GM19238 (cell line): ENCODE measurements around the gene SYNGR3.
A peak's percentile ranks its signal among the peaks of the same experiment; 100 is the strongest.
"Not testable (repeated sequence)": the region's sequence is repeated elsewhere in the genome, so short reads cannot be mapped to it uniquely, and the experiment has no call there.

Experiments used
- DNase-seq: peaks from one replicate; pipeline ENCODE4 v3.0.0; 2011; ENCODE audit warnings: low spot score; ENCODE audit not compliant: insufficient read length

The SYNGR3 gene

DNA sequence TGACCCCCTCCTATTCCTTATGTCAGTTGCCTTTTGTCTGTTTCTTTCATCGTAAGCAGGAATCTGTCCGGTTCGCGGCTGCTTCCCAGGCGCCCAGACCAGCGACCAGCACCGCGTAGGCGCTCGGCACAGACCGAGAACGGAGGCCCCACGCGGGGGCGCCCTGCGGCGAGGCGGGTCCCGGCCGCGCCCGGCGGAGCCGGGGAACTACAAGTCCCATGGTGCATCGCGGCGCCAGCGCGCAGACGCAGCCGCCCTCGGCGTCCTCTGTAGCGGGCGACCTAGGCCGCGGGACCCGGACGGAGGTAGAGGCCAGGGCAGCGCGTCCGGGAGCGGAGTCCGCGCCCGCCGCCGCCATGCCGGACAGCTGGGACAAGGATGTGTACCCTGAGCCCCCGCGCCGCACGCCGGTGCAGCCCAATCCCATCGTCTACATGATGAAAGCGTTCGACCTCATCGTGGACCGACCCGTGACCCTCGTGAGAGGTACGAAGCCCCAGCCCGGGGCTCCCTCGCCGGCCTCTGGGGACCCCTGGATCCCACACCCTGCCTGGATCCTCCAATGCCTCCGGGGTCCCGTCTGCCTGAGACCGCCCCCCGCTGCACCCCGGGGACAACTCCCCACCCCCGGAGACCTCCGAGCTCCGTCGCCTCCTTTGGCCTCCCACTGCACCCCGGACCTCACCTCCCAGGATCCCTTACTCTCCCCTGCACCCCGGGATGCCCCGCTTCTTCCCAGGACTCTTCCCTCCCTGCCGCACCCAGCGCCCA is 30.3 kb upstream of the SYNGR3 start, which contains the start of gene NDUFB10:
TSS of gene NDUFB10 (plus strand) at position 270 of the 771 bp plus-strand sequence. CDS start at position 357, 87 bp downstream.
- peak; percentile 89 for DNase-seq

DNA sequence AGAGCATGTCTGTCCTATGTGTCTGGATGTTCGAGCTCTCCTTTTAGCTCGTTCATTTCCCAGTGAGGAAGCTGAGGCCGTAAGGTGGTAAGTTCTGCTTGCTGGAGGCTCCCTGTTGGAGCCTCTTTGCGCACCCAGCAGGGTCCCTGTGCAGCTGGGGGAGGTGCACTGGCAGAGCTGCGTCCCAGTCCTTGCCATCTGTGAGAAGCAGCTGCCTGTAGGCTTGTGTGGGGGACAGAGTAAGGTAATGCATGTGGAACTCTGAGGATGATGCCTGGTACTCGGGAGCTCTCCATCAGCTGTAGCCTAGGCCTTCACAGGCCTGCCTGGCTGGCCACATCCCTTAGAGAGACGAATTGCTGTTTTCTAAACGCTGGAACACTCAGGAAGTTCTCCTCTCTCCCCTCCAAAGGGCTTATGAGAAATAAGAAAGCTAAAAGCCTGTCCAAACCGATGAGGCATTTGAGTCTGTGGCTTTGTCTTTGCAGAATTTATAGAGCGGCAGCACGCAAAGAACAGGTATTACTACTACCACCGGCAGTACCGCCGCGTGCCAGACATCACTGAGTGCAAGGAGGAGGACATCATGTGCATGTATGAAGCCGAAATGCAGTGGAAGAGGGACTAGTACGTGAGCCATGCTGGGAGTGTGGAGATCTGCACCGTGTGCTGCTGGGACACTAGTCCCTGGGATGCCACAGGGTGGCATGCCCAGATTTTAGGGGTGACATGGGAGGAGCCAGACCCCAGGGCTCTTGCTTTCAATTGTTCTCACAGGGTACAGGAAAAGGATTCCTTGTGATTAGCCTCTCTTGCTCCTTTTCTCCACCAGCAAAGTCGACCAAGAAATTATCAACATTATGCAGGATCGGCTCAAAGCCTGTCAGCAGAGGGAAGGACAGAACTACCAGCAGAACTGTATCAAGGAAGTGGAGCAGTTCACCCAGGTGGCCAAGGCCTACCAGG is 28.8 kb upstream of the SYNGR3 start:
- no peak for DNase-seq

DNA sequence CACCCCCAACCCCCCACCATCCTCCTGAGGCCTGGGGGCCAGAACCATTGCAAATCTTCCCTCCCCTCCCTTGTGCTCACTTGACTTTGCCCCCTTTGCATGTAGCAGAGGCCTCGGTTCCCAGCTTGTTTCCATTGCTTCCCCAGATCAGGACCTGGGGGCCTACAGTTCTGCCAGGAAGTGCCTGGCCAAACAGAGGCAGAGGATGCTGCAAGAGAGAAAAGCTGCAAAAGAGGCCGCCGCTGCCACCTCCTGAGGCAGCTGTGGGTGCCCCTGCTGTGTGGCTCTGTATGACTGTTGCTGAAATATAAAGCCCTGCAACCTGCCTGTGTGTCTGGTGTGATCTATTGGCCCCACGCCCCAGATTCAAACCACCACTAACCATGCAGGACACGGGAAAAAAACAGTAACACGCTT is 28.1 kb upstream of the SYNGR3 start:
- DNase-seq: no peak

DNA sequence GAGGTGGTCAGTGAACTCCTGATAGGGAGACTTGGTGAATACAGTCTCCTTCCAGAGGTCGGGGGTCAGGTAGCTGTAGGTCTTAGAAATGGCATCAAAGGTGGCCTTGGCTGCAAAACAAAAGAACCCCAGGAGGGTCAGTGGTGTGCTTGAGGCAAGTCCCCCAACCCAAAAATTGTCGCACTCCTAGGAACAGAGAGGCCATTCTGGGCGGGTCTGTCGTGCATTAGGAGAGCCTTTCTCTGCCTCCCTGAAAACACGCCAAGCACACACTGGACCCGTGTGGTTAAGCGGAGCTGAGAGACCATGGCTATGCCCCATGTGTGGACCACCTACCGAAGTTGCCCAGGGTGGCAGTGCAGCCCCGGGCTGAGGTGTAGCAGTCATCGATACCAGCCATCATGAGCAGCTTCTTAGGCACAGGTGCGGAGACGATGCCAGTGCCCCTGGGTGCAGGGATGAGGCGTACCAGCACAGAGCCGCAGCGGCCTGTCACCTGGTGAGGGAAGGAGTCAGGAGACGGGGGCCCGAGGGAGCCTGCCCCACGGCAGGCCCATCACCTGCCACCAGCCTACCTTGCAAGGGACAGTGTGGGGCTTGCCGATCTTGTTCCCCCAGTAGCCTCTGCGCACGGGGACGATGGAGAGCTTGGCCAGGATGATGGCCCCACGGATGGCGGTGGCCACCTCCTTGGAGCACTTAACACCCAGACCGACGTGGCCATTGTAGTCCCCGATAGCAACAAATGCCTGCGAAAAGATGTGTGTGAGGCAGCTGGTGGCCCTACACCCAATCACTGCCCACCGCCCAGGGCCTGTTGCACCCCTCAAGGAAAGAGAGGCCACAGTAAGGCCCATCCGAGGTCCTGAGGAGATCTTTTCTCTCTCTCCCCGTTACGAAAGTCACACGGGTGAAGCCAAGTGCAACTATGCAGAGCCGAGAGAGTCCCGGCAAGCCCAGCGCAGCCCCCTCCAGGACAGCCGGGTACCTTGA is 27.3 kb upstream of the SYNGR3 start:
- DNase-seq: not testable (repeated sequence)

DNA sequence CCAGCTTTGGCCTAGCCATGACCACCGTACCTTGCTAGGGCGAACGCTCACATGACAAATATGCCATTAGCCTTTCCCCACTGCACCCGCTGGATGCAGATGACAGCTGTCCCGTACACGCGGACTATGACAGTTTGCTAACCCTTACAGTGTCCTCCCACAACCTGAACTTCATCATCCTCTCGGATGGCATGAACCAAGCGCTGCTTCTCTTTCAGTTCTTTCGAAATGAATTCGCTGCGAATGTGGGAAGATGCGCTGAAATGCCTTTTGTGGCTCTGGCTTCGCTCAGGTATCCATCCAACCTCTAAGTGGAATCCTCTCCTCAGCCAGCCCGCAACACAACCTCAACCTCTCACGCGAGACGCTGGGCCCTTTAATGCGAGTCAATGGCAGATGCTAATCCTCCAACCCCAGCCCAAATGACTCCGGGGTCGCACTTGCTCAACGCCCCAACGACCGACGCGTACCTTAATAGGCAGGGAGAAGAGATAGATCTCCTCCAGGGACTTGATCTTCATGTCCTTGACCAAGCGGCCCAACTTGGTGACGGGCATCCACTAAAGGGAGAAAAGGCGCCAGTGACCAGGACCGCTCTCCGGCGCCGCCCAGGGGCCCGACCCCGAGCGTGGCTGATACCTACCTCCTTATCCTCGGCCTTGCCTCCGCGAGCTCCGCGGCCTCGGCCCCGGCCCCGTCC is 25.8 kb upstream of the SYNGR3 start:
- DNase-seq: no peak

DNA sequence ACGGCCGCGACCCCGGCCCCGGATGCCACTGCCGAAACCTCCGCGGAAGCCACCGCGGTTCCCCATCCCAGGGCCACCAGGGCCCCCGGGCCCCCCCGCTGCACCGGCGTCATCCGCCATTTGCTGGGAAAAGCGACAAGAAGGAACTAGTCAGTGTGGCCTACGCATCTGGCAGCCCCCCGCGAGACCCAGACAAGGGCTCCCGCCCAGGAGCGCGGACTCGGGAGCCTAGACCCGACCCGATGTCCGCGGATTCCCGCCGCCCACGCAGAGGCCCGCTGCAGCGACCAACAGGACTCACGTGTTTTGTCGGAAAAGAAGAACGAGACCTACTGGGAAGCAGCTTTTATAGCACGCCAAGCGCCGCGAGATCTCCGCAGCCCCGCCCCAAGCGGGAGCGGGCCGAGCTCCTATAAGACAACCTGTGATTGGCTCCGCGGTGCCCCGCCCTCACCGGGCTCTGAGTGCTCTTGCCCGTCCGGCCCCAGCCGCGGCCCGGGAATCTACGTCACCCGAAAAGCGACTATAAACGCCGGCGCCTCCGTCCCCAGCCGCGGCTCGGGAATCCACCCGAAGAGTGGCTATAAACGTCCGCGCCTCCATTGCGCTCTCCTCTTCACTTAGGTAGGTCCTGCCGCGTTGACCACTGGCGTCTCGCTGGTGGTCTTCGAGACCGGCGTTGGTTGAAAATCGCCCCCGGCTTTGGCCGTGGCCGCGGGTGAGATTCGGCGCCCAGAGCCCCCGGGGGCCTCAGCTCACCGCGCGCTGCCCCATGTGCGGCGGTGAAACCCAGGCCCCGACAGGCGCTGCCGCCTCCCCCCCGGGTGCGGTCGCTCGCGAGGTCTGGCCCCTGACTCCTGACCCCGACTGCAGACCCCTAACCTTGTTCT is 25.0 kb upstream of the SYNGR3 start, which contains the start of gene RPS2:
TSS of gene RPS2 (minus strand) at position 321 of the 890 bp plus-strand sequence. CDS start at position 120, 201 bp downstream.
- DNase-seq: peak; percentile 100

DNA sequence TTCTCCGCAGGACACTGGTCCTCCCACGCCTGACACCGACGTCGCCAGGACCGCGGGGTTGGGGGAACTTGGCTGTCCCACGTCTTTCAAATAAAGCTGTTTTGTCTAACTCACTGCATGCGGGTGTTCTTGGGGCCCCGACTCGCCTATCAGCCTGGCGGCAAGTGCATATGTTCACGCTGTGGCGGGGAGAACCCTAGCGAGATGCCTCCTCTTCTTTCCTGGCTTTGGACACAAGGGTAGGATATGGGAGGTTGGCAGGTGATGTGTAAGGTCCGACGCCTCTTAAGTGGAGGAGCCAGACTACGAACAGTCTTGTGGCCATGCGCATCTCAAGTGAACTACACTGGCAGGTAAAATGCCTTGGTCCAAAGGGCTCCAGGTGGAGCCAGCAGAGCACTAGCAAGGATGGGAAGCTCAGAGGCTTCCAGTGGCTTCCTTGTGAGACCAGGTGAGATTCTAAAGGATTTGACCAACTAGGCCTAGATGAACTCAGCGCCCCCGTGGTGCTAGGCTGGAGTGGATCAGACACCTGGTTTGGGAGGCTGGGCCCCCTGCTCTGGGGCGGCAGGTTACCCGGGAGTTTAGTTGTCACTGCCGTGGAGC is 24.3 kb upstream of the SYNGR3 start:
- no peak for DNase-seq

DNA sequence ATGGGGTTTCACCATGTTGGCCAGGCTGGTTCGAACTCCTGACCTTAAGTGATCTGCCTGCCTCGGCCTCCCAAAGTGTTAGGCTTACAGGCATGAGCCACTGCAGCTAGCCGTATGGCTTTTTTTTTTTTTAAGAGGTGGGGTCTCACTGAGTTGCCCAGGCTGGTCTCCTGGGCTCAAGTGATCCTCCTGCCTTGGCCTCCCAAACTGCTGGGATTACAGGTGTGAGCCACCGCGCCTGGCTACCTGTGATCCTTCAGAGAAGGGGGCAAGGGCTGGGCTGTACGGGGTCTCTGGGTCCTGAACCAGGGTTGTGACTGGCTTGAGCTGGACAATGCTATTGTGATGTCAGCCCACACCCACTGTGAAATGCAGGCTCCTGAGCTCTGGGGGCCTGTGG is 23.3 kb upstream of the SYNGR3 start, which contains the start of gene RNF151:
TSS of gene RNF151 (plus strand) at position 397 of the 400 bp plus-strand sequence. CDS start 26 bp downstream, outside the sequence.
- DNase-seq: no peak

DNA sequence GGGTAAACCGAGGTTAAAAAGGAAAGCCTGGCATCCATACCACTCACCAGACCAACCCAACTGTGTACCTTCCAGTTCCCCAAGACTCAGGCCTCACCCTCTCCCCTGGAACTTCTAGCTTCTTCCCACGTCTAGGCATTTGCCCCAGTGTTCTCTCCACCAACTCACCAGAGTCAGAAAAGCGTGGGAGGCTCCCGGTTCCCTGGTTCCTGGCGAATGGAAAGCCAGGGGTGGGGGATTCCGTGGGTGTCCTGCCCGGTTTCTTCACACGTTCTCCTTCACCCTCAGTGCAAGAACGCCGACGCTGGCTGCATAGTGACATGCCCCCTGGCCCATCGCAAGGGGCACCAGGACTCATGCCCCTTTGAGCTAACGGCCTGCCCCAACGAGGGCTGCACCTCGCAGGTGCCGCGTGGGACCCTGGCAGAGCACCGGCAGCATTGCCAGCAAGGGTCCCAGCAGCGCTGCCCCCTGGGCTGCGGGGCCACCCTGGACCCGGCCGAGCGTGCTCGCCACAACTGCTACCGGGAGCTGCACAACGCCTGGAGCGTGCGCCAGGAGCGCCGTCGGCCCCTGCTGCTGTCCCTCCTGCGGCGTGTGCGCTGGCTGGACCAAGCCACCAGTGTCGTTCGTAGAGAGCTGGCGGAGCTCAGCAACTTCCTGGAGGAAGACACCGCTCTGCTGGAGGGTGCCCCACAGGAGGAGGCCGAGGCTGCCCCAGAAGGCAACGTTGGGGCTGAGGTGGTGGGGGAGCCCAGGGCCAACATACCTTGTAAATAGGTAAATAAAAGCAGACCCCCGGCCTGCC is 21.4 kb upstream of the SYNGR3 start:
- DNase-seq: no peak

DNA sequence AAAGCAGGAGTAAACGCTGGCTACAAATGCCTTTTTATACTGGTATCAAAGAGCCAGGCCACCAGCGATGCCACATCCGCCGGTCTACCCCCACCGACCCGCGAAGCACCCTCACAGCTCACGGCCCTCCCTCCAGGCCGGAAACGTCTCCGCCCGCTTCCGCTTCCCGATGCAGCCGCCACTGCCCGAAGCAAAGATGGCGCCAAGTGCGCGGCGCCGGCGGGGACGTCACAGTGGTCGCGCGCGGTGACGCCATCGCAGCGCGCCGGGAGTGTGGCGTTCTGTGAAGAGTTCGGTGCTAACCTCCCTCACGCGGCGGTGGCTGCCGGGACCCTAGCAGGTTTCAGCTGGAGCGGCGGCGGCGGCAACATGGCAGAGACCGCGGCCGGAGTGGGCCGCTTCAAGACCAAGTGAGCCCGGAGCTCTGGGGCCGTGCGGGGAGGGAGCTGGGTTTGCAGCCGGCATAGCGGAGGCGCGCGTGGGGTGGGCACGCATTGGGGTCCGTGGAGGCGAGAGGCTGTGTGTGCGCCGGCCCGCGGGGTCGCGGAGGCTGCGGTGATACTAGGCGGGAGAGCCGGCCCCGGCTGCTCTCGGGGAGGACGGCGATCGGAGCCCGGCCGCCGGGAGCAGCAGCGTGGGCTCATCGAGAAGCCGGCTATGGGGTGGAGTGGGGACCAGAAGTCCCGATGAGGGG is 17.8 kb upstream of the SYNGR3 start, which contains the start of gene TBL3:
TSS of gene TBL3 (plus strand) at position 258 of the 694 bp plus-strand sequence. CDS start at position 370, 112 bp downstream.
- DNase-seq: peak; percentile 100

DNA sequence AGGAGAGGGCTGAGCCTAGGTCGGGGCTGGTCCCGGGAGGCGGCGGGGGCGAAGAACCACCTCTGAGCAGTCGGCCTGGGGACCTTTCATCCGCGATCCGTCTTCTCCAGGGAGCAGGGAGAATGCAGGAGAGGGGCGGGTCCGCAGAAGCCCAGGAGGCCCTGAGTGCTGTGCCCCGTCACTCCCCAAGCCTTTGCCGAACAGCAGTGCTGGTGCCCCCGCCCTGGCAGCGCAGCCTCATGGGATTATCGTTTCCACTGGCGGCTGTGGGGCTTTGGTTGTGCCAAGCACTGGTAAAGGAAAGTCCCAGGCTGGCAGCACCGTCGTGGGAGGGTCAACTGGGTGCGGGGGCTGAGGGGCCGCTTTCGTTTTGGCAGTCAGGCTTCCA is 17.3 kb upstream of the SYNGR3 start:
- no peak for DNase-seq

DNA sequence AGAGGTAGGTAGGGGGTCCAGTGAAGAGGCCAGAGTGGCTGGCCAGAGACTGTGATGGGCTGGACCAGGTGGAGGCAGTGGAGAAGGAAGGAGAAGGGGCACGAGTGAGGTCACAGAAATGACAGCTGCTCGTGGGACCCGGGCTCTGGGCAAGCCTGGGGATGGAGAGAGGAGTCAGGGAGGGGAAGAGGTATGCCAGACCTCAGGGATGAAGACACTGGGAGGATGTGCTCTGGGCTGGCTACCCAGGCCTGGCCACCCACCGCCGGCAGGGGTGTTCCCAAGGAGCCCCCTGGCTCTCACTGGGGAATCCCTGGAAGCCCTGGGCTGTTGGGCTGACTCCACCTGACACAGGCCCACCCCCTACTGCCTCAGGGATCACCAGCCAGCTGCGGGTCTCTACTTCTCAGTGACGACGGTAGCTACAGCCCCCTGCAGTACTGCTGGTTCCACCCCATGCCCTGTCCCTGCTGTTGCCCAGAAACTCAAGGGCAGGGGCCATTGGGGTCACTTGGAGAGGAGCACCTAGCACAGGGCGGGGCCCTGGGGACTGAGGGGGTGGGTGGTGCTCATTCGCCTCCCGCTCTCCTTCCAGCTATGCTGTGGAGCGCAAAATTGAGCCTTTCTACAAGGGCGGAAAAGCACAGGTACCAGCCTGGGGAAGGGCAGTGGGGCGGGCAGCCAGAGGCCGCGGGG is 16.2 kb upstream of the SYNGR3 start:
- no peak for DNase-seq

DNA sequence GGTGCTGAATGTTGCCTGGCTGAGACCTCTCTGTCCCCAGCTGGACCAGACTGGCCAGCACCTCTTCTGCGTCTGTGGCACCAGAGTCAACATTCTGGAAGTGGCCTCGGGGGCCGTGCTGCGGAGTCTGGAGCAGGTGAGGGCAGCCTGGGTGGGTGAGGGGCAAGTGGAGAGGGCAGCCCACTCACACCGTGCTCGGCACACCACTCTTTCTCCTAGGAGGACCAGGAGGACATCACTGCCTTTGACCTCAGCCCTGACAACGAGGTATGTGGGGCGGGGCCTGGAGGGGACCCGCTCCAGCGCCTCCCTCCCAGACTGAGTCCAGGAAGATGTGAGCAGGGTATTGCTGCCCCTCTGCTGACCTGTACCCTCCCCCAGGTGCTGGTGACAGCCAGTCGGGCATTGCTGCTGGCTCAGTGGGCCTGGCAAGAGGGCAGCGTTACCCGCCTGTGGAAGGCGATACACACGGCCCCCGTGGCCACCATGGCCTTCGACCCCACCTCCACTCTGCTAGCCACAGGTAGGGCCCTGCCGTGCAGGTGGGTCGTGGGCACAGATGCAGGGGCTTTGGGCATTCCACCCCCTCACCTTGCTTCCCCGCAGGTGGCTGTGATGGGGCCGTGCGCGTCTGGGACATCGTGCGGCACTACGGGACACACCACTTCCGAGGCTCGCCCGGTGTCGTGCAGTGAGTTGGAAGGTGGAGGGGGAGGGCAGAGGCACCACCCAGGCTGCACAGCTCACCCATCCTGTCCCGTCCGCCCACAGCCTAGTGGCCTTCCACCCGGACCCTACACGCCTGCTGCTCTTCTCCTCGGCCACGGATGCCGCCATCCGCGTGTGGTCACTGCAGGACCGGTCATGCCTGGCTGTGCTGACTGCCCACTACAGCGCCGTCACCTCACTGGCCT is 15.4 kb upstream of the SYNGR3 start:
- DNase-seq: no peak

DNA sequence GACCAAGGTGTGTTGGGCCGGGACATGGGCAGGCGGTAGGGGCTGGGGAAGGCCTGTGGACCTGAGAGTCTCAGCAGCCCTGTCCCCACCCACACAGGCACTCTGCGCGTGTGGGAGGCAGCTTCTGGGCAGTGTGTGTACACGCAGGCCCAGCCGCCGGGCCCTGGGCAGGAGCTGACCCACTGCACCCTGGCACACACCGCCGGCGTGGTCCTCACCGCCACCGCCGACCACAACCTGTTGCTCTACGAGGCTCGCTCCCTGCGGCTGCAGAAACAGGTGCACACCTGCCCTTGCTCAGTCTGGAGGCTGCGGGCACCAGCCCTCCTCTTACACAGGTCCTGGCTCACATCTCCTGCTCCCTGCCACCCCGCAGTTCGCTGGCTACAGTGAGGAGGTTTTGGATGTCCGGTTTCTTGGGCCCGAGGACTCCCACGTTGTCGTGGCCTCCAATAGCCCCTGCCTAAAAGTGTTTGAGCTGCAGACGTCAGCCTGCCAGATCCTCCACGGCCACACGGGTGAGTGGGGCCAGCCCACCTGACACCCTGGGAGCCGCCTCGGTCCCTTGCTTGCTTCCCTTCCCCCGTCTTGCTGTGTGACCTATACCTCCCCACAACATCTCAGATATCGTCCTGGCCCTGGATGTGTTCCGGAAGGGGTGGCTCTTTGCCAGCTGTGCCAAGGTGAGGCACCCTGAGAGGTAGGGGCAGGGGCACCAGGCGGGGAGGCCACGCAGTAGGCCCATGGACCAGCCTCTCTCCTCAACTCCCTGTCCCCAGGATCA is 14.1 kb upstream of the SYNGR3 start:
- no peak for DNase-seq

DNA sequence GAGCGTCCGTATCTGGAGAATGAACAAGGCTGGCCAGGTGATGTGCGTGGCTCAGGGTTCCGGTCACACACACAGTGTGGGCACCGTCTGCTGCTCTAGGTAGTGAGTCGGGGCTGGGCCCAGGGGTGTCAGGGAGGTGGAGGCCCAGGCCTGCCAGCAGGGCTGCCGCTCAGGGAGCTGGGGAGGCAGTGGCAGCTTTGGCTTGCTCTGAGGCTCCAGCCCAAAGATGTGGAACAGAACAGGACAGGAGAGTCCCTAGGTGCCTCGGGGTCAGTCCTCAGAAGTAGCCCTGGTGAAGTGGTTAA is 13.6 kb upstream of the SYNGR3 start:
- no peak for DNase-seq
